ENCODE results near the gene DPH7.
"Not testable (repeated sequence)": the region's sequence is repeated elsewhere in the genome, so short reads cannot be mapped to it uniquely, and the experiment has no call there.

DPH7 gene

GRCh38 chr9:137606734-137607138, 28.0 kb upstream of the DPH7 start:
- no peak for DNase-seq

GRCh38 chr9:137606005-137606621, 27.4 kb upstream of the DPH7 start:
- no peak for DNase-seq

GRCh38 chr9:137605121-137606004, 26.6 kb upstream of the DPH7 start, which contains the start of gene ARRDC1:
ARRDC1 (plus strand) TSS chr9:137605686; CDS start chr9:137605718, 32 bp downstream.
- DNase-seq: peak; percentile 35 to 98 (median 88)

GRCh38 chr9:137604345-137605086, 25.8 kb upstream of the DPH7 start:
- DNase-seq: no peak

- DNase-seq: no peak
These were observed 25.2 kb upstream of the DPH7 start for GRCh38 chr9:137603879-137604278.

GRCh38 chr9:137602661-137603060, 23.9 kb upstream of the DPH7 start:
- no peak for DNase-seq

- no peak for DNase-seq
These were observed 20.2 kb upstream of the DPH7 start for GRCh38 chr9:137598943-137599342.

GRCh38 chr9:137596577-137596976, 17.9 kb upstream of the DPH7 start:
- not testable (repeated sequence) for DNase-seq

- peak in 2 of 51 donors; percentile 20 to 33 for DNase-seq
These were observed 14.5 kb upstream of the DPH7 start for GRCh38 chr9:137593176-137593575.

GRCh38 chr9:137592767-137593166, 14.0 kb upstream of the DPH7 start:
- DNase-seq: no peak

- peak in 49 of 51 donors; percentile 20 to 87 (median 72) for DNase-seq
These were observed 12.0 kb upstream of the DPH7 start, which contains the start of gene ZMYND19 for GRCh38 chr9:137590469-137591383. ZMYND19 (minus strand) TSS chr9:137590512; CDS start chr9:137590263, 249 bp downstream.

- DNase-seq: no peak
These were observed 11.4 kb upstream of the DPH7 start for GRCh38 chr9:137590123-137590468.

GRCh38 chr9:137589441-137590122, 10.9 kb upstream of the DPH7 start:
- DNase-seq: no peak

- DNase-seq: no peak
These were observed 10.2 kb upstream of the DPH7 start for GRCh38 chr9:137588891-137589290.

GRCh38 chr9:137588311-137588710, 9.6 kb upstream of the DPH7 start:
- DNase-seq: no peak

GRCh38 chr9:137586854-137587253, 8.1 kb upstream of the DPH7 start:
- no peak for DNase-seq

GRCh38 chr9:137583957-137584356, 5.2 kb upstream of the DPH7 start:
- DNase-seq: no peak

GRCh38 chr9:137583347-137583746, 4.6 kb upstream of the DPH7 start:
- DNase-seq: no peak

GRCh38 chr9:137582286-137582860, 3.6 kb upstream of the DPH7 start:
- no peak for DNase-seq

Measured in hypothalamus (tissue), 51 donors.